Esophagus squamous epithelium (tissue), 4 donors: Measurements from ENCODE around the gene SPEM3.
"Not testable (repeated sequence)": the region's sequence is repeated elsewhere in the genome, so short reads cannot be mapped to it uniquely, and the experiment has no call there.

Experiments
- CTCF ChIP-seq, 6 experiments: fragments of 450-650 bp in 4 of 6; fragments of 200-600 bp in 2 of 6; sonication (generic) in 2 of 6; IDR thresholded peaks; one replicate each; pipeline ENCODE4 v1.5.1; 2016 to 2019; ENCODE audit warnings: antibody characterized with exemption in 6 of 6, mild to moderate bottlenecking in 4 of 6, moderate library complexity in 4 of 6
- POLR2A ChIP-seq, 4 donors: fragments of 450-650 bp; IDR thresholded peaks; one replicate each; pipeline ENCODE4 v1.6.1; 2017; ENCODE audit warnings: antibody characterized with exemption in 4 of 4, mild to moderate bottlenecking in 4 of 4, moderate library complexity in 3 of 4

GRCh38 chr17:7481842-7482741 lies 53.4 kb downstream of the SPEM3 start:
- TF ChIP-seq POLR2A, CTCF (IDR thresholded peaks at IDR 0.05): not testable (repeated sequence)
